Thyroid gland (tissue), 4 donors: ENCODE data around the gene ATG16L1.

Experiments
- CTCF ChIP-seq, 6 experiments: fragments of 200-600 bp in 3 of 6; fragments of 450-650 bp in 3 of 6; sonication (generic) in 3 of 6; IDR thresholded peaks; one replicate each; pipeline ENCODE4 v1.5.1; 2016 to 2019; ENCODE audit warnings: antibody characterized with exemption in 6 of 6, mild to moderate bottlenecking in 2 of 6, inconsistent platforms in 1 of 6, moderate library complexity in 1 of 6
- POLR2A ChIP-seq, 2 donors: fragments of 450-650 bp; IDR thresholded peaks; one replicate each; pipeline ENCODE4 v1.6.1; 2017; ENCODE audit warnings: antibody characterized with exemption in 2 of 2, mild to moderate bottlenecking in 2 of 2, moderate library complexity in 1 of 2

DNA sequence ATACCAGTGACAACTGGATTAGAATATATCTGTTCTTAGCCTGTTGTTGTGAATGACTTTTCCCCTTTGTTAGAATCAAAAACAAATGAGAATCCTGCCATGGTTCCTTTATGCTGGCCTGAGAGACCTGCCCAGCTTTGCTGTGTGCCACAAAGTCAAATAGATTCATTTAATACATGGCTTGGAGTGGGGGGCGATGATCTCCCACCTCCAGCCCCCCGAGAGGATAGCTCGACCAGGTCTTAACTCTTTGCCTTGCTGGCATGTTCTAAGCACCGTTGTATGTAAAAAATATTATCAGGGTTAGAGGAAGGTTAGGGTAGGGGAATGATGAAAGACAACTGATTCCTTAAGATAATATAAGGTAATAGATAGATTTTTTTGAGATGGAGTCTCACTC, 80.7 kb downstream of the ATG16L1 start:
- no peak for TF ChIP-seq CTCF (IDR thresholded peaks at IDR 0.05)
- TF ChIP-seq POLR2A (IDR thresholded peaks at IDR 0.05), result no peak
